ENCODE results near the gene TMEM229A.

GRCh38 chr7:123994449-123994848, 38.4 kb downstream of the TMEM229A start:
- TF ChIP-seq, protein P1, sequence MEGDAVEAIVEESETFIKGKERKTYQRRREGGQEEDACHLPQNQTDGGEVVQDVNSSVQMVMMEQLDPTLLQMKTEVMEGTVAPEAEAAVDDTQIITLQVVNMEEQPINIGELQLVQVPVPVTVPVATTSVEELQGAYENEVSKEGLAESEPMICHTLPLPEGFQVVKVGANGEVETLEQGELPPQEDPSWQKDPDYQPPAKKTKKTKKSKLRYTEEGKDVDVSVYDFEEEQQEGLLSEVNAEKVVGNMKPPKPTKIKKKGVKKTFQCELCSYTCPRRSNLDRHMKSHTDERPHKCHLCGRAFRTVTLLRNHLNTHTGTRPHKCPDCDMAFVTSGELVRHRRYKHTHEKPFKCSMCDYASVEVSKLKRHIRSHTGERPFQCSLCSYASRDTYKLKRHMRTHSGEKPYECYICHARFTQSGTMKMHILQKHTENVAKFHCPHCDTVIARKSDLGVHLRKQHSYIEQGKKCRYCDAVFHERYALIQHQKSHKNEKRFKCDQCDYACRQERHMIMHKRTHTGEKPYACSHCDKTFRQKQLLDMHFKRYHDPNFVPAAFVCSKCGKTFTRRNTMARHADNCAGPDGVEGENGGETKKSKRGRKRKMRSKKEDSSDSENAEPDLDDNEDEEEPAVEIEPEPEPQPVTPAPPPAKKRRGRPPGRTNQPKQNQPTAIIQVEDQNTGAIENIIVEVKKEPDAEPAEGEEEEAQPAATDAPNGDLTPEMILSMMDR (IDR thresholded peaks at IDR 0.05; ENCODE audit: poor library complexity), result no peak
- TF ChIP-seq EZH2phosphoT487 (IDR thresholded peaks at IDR 0.05; ENCODE audit: low read depth, severe bottlenecking, unreplicated experiment) (no peak), EZH2 (IDR thresholded peaks at IDR 0.05; ENCODE audit: borderline replicate concordance) (no peak)

Data from hepatocyte (in vitro differentiated cells).